GM18526 (cell line): ENCODE results near the gene RFNG.

Experiments
- POLR2A ChIP-seq: IDR thresholded peaks from 3 replicates; pipeline ENCODE4 v1.6.1; 2011; ENCODE audit not compliant: insufficient read length; ENCODE audit errors: extremely low read depth

The RFNG gene

GRCh38 chr17:82020572-82021106 lies 31.0 kb downstream of the RFNG start:
- TF ChIP-seq POLR2A, result no peak

- no peak for TF ChIP-seq POLR2A
Measured at GRCh38 chr17:82019690-82020571, 31.7 kb downstream of the RFNG start.

DNA sequence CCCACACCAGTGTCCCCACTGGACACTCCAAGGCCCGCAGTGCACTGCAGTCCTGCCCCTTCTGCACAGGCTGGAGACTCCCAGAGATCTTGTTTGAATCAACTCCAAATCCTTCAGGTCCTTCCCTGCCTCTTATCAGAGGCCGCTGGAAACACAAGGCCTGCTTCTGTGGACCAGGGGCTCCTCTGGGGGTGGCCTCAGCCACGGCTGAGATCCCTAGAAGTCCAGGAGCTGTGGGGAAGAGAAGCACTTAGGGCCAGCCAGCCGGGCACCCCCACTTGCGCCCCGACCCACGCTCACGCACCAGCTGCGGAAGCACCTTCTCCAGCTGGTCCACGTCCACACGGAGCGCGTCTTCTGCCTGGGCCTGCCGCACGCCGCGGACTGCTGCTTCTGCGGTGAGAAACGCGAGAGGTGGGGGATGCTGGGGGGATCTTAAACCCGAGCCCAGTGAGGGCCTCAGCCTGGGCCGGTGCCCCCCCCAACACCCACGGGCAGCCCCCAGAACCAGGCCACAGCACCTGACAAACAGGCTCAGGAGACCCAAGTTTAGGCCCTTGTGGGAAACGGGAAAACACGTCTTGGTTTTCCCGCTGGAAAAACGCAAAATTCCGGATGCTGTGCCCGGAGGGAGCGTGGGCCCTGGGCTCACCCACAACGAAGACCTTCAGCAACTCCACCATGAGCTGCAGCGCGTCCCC lies 32.5 kb downstream of the RFNG start:
- TF ChIP-seq POLR2A, result no peak

DNA sequence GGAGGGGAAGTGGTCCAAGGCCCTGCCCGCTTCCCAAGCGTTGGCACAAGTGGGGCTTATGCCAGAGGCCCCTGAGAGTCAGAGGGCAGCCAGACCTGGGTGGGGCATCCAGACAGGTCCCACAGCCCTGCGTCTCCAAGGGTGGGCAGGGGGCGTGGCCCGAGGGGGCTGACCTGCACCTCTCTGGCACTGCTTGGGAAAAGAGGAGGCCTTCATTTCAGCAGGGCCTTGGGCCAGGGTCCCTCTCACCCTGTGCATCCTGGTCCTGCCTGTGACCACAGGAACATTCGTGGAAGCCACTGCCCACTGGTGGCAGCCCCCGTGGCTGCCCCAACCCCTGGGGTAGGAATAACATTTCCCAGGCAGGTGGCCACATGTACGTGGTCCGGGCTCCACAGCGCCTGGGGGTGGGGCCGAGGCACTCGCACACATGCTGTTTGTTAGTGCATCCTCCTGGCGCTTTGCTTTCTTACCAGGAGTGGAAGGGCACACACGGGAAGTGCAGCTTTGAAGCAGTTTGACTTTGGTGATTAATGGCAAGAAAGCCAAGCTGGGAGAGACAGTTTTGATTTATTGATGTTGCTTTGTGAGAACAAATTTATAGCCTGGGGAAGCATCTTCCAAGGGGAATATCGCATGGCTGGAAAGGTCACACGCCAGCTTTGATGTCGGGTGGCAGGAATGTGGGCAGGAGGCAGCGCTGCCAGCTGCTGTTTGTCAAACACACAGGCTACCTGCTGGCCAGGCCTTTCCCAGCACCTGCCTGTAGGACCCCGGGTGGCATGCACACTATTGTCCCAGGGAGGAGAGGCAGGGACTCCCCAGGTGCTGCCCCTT lies 33.2 kb downstream of the RFNG start:
- TF ChIP-seq POLR2A, result no peak

DNA sequence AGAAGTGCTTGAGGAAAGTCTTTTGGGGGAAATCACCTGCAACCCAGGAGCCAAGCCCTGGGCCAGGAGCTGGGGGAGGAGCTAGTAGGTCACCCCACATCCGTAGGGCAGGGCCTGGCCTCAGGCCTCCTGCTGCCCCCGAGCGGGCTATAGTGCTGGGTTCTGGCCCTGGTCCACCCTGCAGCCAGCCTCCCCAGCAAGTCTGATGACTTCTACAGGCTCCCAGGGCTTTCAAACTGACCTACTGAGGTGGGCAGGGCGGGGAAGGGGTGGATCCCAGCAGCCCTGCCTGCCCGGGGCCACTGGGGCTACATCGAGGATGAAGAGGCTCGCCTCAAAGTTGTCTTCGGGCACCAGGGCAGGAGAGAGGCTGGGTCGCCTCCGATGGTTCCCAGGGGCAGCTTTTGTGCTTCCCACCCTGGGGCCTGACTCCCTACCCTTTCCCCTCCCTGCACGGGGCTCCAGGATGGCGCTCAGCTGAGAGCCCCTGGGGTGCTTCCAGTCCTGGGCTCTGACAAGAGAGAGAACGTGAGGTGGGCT lies 33.9 kb downstream of the RFNG start:
- no peak for TF ChIP-seq POLR2A

- no peak for TF ChIP-seq POLR2A
Measured at GRCh38 chr17:82016875-82017459, 34.6 kb downstream of the RFNG start.

GRCh38 chr17:82016061-82016874 lies 35.3 kb downstream of the RFNG start:
- TF ChIP-seq POLR2A, result no peak

DNA sequence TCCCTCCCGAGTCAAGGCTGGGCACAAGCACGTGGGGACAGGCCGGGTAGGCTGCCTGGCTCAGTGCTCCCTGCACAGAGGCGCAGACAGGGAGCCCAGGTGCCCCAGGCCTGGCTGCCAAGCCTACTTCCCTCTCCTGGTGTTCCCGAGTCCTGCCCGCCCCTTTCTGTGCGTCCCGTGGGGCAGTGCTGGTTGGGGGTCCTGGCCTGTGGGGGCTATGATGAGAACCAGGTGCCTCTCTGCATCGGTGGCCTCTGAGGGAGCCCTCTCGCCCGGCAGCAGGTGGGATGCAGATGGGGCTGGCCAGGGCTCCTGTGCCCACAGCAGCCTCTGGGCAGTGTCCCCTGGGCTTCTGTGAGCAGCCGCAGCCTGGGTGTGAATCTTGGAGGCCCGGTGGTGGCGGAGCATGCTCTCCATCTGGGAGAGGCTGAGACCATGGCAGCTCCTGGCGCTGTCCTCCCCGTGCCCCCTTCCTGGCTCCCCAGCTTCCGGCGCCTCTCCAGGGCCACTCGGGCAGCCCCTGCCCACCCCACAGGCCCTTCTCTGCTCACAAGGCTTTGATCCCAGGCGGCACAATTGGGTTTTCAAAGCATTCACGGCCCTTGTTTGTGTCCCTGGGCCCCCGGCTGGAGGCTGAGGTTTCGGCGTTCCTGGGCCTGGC lies 36.2 kb downstream of the RFNG start:
- no peak for TF ChIP-seq POLR2A

DNA sequence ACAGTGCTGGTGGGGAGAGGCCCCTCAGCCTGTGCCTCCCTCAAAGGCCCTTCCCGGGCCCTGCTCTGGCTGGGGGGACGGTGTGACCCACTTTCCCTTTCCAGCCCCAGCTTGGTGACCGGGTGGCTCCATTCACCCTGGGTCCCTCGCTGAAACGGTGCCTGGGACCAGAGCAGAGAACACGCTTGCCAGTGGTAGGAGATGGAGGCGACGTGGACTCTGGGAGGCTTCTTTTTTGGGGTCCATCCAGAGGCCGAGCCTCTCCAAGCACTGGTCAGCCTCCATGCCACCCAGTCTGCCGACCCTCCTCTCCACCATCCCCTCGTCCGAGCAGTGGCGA lies 36.7 kb downstream of the RFNG start:
- TF ChIP-seq POLR2A, result no peak

DNA sequence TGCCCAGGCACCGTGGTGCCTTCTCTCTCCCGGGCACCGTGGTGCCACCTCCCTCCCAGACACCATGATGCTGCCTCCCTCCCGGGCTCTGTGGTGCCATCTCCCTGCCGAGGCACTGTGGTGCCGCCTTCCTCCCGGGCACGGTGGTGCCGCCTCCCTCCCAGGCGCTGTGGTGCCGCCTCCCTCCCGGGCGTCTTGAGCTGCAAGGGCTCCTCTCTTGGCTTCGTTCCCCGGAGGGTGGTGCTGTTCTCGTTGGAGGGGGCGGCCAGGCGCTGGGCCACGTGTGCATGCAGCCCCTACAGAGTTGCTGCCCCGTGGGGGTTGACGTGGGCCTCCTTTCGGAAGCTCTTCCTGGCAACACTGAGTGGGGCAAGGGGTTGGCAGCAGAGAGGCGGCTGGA lies 37.2 kb downstream of the RFNG start:
- no peak for TF ChIP-seq POLR2A

DNA sequence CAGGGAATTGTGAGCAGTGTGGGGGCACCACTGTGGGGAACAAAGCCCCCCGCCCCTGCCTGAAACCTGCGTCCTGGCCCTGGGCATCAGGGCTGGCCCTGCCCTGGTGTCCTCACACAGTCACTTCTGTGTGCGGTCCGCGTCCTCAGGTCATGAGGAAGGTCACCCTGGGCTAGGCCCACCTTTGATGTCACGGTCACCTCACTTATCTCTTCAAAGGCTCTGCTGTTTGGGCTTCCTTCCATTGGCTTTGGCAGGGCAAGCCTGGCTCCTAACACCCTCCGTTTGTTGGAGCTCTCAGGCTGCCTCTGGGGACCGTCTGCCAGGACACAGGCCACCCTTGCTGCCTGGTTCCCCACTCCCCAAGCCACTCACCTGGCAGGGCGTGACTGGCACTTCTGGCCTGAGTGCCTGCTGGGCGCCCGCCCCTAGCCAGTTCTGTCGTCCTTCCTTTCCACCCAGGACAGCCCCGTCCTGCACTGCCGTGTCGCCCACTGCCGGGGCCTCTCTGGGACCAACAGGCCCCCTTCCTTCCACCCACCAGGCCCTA lies 37.8 kb downstream of the RFNG start:
- TF ChIP-seq POLR2A, result no peak

- TF ChIP-seq POLR2A, result no peak
Measured at GRCh38 chr17:82013341-82013740, 38.3 kb downstream of the RFNG start.

DNA sequence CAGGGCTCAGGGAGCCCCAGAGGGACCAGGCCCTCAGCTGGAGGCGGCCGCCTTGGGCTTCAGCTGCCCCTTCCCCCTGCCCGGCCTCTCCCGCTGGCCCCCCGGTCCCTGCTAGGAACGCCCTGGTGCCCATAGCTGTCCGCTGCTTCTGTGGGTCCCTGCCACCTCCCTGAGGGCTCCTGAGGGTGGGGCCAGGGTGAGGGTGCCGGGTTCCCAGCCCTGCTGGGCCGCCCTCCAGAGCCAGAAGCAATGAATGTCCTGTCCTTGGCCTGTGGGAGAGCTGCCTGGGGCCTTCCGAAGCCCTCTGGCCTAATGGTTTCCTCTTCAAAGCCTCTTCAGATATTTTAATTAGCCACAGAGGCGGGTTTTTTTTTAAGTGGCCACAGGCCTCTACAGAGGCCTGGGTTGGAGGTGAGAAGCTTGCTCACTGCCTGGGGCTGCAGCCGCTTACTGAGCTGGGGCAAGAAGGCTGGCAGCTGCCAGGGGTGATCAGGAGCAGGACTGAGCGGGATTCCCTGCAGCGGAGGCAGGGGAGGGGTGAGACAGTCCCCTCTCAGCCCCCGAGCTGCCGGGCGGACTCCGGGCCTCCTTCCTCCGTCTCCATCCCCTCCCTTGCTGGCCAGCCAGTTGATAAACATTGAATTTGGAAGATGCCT lies 38.8 kb downstream of the RFNG start:
- TF ChIP-seq POLR2A, result no peak
